ENCODE results near the gene SLC9A5.

DNA sequence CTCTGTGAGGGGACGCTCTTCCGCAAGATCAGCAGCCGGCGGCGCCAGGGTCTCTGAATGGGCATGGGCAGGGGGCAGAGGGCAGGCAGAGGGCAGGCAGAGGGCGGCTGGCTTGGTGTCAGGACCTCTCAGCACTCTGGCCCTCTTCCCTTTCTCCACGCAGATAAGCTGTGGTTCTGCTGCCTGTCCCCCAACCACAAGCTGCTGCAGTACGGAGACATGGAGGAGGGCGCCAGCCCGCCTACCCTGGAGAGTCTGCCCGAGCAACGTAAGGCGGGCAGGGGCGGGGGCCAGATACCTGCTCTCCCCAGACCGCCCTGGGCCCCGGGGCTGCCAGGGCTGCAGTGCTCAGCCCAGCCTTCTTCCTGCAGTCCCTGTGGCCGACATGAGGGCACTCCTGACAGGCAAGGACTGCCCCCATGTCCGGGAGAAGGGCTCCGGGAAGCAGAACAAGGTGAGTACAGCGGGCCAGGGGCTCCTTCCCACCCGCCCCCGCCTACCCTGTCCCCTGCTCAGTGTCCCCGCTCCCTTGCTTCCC lies 45.8 kb upstream of the SLC9A5 start:
- TF ChIP-seq, protein P1, sequence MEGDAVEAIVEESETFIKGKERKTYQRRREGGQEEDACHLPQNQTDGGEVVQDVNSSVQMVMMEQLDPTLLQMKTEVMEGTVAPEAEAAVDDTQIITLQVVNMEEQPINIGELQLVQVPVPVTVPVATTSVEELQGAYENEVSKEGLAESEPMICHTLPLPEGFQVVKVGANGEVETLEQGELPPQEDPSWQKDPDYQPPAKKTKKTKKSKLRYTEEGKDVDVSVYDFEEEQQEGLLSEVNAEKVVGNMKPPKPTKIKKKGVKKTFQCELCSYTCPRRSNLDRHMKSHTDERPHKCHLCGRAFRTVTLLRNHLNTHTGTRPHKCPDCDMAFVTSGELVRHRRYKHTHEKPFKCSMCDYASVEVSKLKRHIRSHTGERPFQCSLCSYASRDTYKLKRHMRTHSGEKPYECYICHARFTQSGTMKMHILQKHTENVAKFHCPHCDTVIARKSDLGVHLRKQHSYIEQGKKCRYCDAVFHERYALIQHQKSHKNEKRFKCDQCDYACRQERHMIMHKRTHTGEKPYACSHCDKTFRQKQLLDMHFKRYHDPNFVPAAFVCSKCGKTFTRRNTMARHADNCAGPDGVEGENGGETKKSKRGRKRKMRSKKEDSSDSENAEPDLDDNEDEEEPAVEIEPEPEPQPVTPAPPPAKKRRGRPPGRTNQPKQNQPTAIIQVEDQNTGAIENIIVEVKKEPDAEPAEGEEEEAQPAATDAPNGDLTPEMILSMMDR (IDR thresholded peaks at IDR 0.05) = no peak
- TF ChIP-seq POLR2A (IDR thresholded peaks at IDR 0.05) = no peak

All from testis (tissue), 2 donors.